Right lobe of liver (tissue), 4 donors: ENCODE data around the gene AK3.

Experiments
- CTCF ChIP-seq, 4 donors: fragments of 200-600 bp in 3 of 4; fragments of 450-650 bp in 1 of 4; IDR thresholded peaks; one replicate each; pipeline versions ENCODE4 v1.5.1 to v1.8.0; 2016 to 2022; ENCODE audit warnings: antibody characterized with exemption in 4 of 4, mild to moderate bottlenecking in 2 of 4
- POLR2A ChIP-seq: fragments of 450-650 bp; IDR thresholded peaks from one replicate; pipeline ENCODE4 v1.6.1; 2017; ENCODE audit warnings: antibody characterized with exemption, mild to moderate bottlenecking
- donor health status: DM: no; HTN: no; CAD: no.
- donor health status: DM: no; HTN: no; CAD: no.
- donor health status: DM: no; HTN: yes; CAD: no.

GRCh38 chr9:4674783-4675182, 66.2 kb downstream of the AK3 start:
- TF ChIP-seq CTCF (IDR thresholded peaks at IDR 0.05) (no peak), POLR2A (peak; percentile 20)
